GM21390 (cell line): ENCODE measurements around the gene BMPR1A.
"Not testable (repeated sequence)": the region's sequence is repeated elsewhere in the genome, so short reads cannot be mapped to it uniquely, and the experiment has no call there.

Source experiments
- ATAC-seq: cut with Tn5 transposase; IDR thresholded peaks from one replicate; pipeline ENCODE4 v1.9.1; 2021; ENCODE audit not compliant: unreplicated experiment

The BMPR1A gene

GRCh38 chr10:86837663-86838062, 81.2 kb downstream of the BMPR1A start:
- ATAC-seq = no peak

- no peak for ATAC-seq
Measured at GRCh38 chr10:86840498-86840897, 84.1 kb downstream of the BMPR1A start.

DNA sequence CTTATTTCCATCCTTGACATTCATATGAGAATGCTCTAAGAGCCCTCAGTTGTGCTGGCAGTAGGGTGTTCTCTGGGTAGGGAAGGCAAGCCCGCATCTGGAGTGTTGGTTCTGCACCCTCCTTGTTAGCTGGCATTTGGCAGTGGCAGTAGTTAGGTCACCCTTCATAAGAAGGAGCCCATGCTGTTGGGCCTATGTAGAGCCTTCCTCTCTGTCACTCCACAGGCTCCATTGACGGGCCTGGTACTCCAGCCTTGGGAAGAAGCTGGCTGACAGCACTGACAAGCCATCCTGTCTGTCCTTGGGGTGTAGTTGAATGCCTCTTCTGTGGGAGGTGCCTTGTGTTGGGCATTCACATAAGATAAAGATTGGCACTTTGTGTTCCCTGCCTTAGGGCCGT, 89.7 kb downstream of the BMPR1A start:
- no peak for ATAC-seq

DNA sequence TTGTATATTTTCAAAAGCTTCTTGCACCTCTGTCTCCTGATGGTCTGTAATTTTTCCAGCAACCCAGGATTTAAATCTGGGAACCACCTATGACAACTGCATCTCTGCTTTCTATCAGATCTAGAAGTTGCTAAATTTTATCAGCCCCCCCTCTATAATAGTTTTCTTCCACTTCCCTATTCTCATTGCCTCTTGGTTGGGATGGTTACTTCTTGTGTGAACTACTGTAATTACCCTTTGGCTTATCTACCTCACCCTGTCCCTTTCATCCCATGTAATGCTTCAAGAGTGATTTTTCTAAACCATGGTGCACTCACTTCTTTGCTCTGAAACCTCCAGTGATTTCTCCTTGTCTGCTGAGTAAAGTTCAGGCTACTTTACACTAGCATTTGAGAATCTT, 92.3 kb downstream of the BMPR1A start:
- ATAC-seq = no peak

DNA sequence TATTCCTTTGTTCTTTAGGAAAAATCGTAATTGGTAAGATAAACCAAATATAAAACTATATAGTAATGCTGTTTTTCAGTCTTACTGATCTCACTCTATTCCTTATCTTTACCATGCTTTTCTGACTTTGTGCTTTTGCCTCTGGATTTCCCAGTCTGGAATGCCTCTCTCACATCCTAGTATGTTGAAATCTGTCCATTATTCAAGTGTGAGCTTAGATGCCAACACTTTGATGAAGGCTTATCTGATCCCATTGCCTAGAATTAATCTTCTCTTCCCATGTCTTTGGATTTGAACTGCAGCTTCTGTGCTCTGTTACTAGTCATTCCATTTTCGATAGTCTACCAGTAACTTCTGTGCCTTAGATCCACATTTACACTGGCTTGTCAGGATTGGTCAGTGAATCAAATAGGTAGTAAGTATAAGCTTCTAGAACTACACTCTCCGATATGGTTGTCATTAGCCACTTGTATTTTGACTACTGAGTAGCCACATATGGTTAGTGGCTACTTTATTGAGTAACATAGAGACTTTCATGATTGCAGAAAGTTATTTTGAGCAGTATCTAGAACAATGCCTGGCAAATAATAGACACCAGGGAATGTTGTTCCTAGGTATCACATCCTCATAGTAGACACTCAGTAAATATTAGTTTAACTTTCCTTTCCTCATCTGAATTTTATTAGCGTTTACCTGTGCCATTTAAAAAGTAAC, 92.9 kb downstream of the BMPR1A start:
- peak; percentile 79 for ATAC-seq

- ATAC-seq = no peak
Measured at GRCh38 chr10:86850481-86850880, 94.1 kb downstream of the BMPR1A start.

- ATAC-seq = no peak
Measured at GRCh38 chr10:86851328-86852207, 95.1 kb downstream of the BMPR1A start.

DNA sequence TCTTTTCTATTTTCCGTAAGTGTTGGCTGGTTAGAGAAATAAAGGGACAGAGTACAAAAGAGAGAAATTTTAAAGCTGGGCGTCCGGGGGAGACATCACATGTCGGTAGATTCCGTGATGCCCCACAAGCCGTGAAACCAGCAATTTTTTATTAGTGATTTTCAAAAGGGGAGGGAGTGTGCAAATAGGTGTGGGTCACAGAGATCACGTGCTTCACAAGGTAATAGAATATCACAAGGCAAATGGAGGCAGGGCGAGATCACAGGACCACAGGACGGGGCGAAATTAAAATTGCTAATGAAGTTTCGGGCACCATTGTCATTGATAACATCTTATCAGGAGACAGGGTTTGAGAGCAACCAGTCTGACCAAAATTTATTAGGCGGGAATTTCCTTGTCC, 97.2 kb downstream of the BMPR1A start:
- not testable (repeated sequence) for ATAC-seq

GRCh38 chr10:86855513-86855912, 99.1 kb downstream of the BMPR1A start:
- ATAC-seq = no peak

- no peak for ATAC-seq
Measured at GRCh38 chr10:86856156-86856555, 99.7 kb downstream of the BMPR1A start.

DNA sequence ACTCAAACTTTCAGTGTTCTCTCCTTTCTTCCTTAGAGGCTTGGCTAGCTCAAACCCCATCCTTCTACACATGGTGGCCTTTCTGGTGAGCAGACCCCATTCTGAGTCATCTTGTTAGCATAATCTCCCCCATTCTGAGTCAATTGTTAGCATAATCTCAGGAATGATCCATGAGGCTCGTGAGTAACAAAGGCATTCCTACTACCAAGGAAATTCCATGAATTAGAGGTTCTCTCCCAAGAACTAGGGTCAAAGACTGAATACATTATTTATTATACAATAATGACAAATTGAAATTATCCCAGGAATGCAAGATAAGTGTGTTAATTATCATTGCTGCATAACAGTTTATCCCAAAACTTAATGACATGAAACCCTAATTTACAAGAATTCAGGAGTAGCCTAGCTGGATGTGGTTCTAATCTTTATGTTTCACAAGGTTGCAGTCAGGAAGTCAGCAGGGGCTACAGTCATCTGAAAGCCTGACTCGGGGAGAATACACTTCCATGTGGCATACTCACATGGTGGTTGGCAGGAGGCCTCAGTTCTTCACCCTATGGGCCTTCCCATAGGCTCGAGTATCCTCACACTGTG, 100.8 kb downstream of the BMPR1A start:
- no peak for ATAC-seq

DNA sequence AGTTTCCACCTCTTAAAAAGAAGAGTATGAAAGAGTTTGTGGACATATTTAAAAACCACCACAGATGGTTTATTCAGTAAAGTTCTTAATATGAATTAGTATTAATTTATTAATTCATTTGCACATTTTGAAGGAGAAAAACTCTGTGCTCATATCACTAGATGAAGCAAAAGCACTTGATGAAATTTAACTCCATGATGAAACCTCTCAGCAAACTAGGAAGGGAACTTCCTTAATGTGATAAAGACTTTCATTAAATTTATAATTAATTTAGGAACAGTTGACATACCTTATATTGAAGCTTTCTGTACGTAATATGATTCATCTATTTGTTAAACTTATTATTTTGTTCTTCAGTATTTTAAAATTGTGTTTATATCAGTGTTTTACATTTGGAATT, 101.6 kb downstream of the BMPR1A start:
- ATAC-seq = no peak

DNA sequence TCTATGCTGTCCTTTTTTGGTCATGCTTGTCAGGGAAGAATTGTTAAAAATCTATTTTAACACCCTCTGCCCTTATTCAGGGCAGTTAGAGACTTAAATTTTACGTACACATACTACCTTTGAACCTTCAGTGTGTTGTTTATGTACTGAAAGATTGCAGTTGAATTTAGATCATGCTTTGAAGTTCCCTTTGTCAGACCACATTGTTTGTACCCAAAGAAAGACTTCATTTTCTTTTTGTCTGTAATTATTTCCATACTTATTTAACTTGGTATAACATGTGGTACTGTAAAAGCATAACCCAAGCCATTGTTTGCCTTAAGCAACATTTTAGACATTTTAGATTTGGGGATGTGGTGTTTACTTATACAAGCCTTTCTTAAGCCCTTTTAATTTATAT, 104.9 kb downstream of the BMPR1A start:
- no peak for ATAC-seq

GRCh38 chr10:86862373-86862772, 106.0 kb downstream of the BMPR1A start:
- ATAC-seq = no peak

DNA sequence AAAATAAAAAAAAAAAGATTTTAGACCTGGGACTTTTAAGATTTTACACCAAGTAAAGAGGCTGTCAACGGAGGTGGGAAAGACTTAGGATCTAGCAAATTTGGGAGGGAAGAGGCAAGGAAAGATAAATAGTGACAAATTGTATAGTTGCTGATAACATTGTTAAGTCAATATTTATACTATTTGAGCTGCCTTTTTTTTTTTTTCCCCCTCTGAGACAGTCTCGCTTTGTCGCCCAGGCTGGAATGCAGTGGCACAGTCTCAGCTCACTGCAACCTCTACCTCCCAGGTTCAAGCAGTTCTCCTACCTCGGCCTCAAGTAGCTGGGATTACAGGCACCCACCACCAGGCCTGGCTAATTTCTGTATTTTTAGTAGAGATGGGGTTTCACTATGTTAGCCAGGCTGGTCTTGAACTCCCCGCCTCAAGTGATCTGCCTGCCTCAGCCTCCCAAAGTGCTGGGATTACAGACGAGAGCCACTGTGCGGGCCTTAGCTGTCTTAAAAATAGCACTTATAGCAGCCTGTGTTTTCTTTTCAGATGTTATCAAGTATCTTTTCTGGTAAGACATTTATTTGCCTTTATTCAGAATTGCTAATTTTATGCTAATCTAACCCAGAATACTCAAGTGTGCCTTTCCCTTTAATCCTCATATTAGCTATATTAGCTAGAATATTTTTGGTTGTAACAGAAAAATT, 106.5 kb downstream of the BMPR1A start:
- no peak for ATAC-seq

DNA sequence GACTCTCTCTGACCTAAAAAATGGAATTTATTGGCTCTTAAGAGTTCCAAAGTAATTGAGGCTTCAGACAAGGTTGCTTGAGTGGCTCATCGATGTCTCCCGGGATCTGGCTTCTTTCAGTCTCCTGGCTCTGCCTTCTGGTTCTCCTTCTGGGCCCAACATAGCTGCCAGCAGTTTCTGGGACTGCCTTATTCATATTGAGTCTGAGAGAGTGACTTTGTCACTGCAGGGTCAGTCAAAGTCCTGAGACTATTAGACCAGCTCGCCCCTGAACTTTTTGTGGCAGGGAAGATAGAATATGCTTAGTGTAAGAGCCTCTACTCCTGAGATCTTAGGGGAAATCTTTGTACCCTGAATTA, 107.0 kb downstream of the BMPR1A start:
- no peak for ATAC-seq

DNA sequence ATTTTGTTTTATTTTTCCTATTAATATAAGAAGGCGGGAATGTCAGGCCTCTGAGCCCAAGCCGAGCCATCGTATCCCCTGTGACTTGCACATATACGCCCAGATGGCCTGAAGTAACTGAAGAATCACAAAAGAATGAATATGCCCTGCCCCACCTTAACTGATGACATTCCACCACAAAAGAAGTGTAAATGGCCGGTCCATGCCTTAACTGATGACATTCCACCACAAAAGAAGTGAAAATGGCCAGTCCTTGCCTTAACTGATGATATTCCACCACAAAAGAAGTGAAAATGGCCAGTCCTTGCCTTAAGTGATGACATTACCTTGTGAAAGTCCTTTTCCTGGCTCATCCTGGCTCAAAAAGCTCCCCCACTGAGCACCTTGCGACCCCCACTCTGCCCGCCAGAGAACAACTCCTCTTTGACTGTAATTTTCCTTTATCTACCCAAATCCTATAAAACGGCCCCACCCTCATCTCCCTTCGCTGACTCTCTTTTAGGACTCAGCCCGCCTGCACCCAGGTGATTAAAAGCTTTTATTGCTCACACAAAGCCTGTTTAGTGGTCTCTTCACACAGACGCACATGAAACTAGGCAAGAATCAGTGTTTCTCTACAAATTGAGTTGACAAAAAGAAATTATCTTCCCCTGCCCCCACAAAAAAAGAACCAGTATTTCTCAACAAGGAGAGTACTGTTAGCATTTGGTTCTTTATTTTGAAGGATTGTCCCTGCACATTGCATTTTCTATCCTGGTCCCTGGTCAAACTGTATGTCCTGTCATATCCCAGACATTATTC, 108.8 kb downstream of the BMPR1A start:
- not testable (repeated sequence) for ATAC-seq

GRCh38 chr10:86867149-86867548, 110.7 kb downstream of the BMPR1A start:
- ATAC-seq = no peak

DNA sequence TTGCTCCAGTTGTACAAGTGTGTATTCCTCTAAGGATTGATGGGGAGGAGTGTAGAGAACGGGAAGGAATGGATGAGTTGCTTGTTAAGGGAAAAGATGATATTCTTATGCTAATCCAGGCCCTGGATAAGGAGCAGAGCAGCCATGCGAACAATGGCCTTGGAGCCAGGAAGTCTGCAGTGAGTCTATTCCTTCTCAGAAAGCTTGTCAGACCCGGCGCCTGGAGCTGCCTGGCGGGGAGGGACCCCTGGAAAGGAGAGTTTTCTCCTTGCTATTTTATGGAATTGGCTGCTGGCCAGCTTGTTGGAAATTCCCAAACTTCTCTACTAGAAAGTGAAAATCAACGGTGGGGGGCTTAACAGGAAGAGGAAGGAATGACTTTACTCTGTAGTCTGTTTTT, 111.9 kb downstream of the BMPR1A start:
- no peak for ATAC-seq

DNA sequence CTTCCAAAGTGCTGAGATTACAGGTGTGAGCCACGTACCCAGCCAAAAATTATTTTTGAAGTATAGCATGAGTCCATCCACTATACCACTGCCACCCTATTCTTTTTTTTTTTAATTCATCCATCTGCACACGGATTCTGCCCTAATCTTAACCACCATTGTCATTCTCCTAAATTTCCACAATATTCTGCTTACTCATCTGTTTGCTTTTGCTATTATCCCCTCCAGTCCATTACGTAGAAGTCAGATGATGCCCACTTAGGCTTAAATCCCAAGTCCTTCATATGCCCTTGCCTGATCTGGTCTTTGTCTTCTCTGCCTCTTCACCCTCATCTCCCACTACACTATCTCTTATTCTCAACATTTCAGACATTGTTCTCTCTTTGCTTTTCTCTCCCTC, 114.3 kb downstream of the BMPR1A start:
- ATAC-seq = no peak
